Uterus (tissue), 4 donors: ENCODE results near the gene MAP3K1. TPM values are rescaled to one million over a fixed set of nuclear protein-coding genes. Genes with fewer than 3 reads are reported as not detected.

ENCODE experiments used
- DNase-seq, 2 donors: peaks; one replicate each; pipeline ENCODE4 v3.0.0-alpha.2; 2019 to 2020
- H3K27ac ChIP-seq, 2 donors: fragments of 200-600 bp; sonication (generic); 1 replicate in 1 of 2; 2 replicates in 1 of 2; pipeline ENCODE4 v1.5.1; 2016 to 2018
- H3K27me3 ChIP-seq, 2 donors: fragments of 200-600 bp; sonication (generic); one replicate each; pipeline ENCODE4 v1.5.1; 2018 to 2019; ENCODE audit warnings: control low read depth in 1 of 2
- H3K36me3 ChIP-seq, 2 donors: fragments of 200-600 bp; sonication (generic); one replicate each; pipeline ENCODE4 v1.5.1; 2019; ENCODE audit warnings: control low read depth in 1 of 2
- H3K4me1 ChIP-seq, 2 donors: fragments of 200-600 bp; sonication (generic); one replicate each; pipeline ENCODE4 v1.5.1; 2018 to 2019; ENCODE audit warnings: control low read depth in 1 of 2
- H3K4me3 ChIP-seq, 2 donors: fragments of 200-600 bp; sonication (generic); 1 replicate in 1 of 2; 2 replicates in 1 of 2; pipeline ENCODE4 v1.5.1; 2018 to 2019; ENCODE audit warnings: mild to moderate bottlenecking in 1 of 2
- H3K9me3 ChIP-seq, 2 donors: fragments of 200-600 bp; sonication (generic); one replicate each; pipeline ENCODE4 v1.5.1; 2019; ENCODE audit warnings: control low read depth in 1 of 2
- POLR2A ChIP-seq, 2 donors: fragments of 450-650 bp; IDR thresholded peaks; one replicate each; pipeline ENCODE4 v1.6.1; 2016; ENCODE audit warnings: antibody characterized with exemption in 2 of 2, mild to moderate bottlenecking in 1 of 2, moderate library complexity in 1 of 2
- intact Hi-C: fragments of 100-400 bp; cut with DNase I; formaldehyde crosslinking; loops from one replicate; pipeline ENCODE4 v1.15.1; 2023; ENCODE audit warnings: low total_unique reads
- total RNA-seq, 4 donors: library from RNA; depleted of rRNA in 3 of 4; stranded (reverse); fragments of >200 nt in 3 of 4; gene quantifications; one replicate each; pipeline versions ENCODE4 v1.1.0 to v1.2.4, GENCODE V29; 2014 to 2023
- TF ChIP-seq, protein P1 (sequence below), 4 experiments: fragments of 200-600 bp in 2 of 4; fragments of 450-650 bp in 2 of 4; sonication (generic) in 2 of 4; IDR thresholded peaks; one replicate each; pipeline ENCODE4 v1.5.1; 2016 to 2019; ENCODE audit warnings: antibody characterized with exemption in 4 of 4, mild to moderate bottlenecking in 2 of 4, moderate library complexity in 1 of 4
- donor health status: DM: yes; HTN: yes; CAD: no.

The MAP3K1 gene
- total RNA-seq, 4 donors from 2014 or later, result 9.0 to 95.3 (median 20.0) TPM

DNA sequence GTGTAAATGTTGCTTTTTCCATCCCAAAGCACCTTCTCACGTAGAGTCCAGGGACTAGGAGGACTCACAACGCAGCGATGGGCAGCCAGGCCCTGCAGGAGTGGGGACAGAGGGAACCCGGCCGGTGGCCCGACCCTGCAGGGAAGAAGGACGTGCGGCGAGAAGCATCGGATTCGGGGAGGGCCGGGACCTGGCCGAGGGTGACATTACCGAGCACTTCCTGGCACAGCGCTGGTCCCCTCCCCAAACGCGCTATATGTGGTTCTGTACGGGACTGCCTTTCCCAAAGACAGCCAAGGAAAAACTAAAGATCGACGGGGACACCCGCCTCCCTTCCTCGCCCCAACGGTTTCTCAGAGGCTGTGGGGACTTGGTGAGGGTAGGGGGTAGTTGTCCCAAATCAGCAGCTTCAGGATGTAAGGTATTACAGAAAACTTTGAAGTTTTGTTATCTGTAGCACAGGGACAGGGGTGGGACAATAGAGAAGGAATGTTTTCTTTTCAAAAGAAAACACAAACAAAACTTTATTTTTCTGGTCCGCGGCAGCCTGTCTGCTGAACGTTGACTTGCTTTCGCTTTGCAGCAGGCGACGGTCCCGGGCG, 887 bp upstream of the MAP3K1 start:
- Histone ChIP-seq H3K27me3 (no peaks in the 10 kb centered on the region), H3K27ac (peak overlapping the region; percentile 92), H3K36me3 (no peaks in the 10 kb centered on the region), H3K9me3 (no peaks in the 10 kb centered on the region), H3K4me1 (peaks cover 0 to 8% of the 10 kb centered on the region in 2 donors), H3K4me3 (peak overlapping the region; percentile 65 to 74)
- intact Hi-C loops, result no loop called here
- TF ChIP-seq POLR2A (IDR thresholded peaks at IDR 0.05), result no peak
- TF ChIP-seq, protein P1, sequence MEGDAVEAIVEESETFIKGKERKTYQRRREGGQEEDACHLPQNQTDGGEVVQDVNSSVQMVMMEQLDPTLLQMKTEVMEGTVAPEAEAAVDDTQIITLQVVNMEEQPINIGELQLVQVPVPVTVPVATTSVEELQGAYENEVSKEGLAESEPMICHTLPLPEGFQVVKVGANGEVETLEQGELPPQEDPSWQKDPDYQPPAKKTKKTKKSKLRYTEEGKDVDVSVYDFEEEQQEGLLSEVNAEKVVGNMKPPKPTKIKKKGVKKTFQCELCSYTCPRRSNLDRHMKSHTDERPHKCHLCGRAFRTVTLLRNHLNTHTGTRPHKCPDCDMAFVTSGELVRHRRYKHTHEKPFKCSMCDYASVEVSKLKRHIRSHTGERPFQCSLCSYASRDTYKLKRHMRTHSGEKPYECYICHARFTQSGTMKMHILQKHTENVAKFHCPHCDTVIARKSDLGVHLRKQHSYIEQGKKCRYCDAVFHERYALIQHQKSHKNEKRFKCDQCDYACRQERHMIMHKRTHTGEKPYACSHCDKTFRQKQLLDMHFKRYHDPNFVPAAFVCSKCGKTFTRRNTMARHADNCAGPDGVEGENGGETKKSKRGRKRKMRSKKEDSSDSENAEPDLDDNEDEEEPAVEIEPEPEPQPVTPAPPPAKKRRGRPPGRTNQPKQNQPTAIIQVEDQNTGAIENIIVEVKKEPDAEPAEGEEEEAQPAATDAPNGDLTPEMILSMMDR (IDR thresholded peaks at IDR 0.05), result no peak
- DNase-seq, result peak; percentile 16 to 18

DNA sequence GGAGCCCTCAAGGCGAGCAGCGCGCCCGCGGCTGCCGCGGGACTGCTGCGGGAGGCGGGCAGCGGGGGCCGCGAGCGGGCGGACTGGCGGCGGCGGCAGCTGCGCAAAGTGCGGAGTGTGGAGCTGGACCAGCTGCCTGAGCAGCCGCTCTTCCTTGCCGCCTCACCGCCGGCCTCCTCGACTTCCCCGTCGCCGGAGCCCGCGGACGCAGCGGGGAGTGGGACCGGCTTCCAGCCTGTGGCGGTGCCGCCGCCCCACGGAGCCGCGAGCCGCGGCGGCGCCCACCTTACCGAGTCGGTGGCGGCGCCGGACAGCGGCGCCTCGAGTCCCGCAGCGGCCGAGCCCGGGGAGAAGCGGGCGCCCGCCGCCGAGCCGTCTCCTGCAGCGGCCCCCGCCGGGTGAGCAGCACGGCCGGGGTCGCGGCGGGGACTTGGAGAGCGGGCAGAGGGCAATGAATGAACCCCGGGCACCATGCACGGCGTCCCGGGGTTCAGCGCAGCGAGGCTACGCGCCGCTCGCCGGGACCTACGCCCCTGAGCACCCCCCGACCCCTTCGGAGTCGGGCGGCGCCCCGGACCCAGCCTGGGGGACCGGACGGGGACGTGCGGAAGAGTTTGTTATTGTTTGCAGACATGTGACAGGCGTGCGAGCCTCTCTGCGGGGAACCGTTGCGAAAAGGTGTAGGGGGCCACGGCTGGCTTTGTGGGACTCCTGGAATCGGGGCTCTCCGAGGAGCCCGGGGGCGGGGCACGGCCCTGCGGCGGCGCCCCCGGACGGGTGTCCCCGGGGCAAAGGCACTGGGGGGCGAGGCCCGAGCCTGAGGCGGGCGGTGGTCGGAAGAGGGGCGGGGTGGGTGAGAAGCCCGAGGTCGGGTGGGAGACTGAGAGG, 553 bp downstream of the MAP3K1 start:
- H3K36me3 ChIP-seq, result no peaks in the 10 kb centered on the region
- peak overlapping the region; percentile 65 to 74 for H3K4me3 ChIP-seq
- H3K27me3 ChIP-seq, result no peaks in the 10 kb centered on the region
- H3K4me1 ChIP-seq, result peaks cover 0 to 8% of the 10 kb centered on the region in 2 donors
- peak; percentile 27 to 30 for DNase-seq
- H3K9me3 ChIP-seq, result no peaks in the 10 kb centered on the region
- H3K27ac ChIP-seq, result peak overlapping the region; percentile 92
- peak in 1 of 2 donors; percentile 7 for TF ChIP-seq POLR2A (IDR thresholded peaks at IDR 0.05)
- TF ChIP-seq, protein P1 (IDR thresholded peaks at IDR 0.05), result no peak
- intact Hi-C loops, result no loop called here

DNA sequence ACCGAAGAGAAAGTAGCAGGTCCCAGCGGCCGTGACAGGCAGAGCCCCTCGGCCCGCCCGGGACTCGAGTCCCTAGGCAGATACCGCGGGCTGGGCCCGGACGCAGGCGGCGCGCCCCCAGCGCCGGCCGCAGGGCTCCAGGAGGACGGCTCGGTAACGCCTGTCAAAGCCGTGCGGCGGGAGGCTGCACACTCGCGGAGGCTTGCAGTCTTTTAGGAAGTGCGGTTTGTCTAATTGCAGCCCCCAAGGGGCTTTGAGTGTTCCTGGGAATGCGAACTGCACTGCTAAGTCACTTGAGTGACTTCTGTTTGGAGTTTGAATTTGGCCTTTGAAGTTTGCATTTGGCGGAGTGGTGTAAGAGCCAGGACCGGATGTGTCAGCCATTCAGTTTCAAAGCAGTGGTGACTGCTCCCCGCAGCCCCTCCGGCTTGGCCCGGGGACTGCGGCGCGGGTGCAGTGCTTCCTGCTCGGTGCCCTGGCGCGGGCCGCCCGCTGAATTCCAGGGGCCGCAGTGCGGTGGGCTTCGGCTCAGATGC, 1.3 kb downstream of the MAP3K1 start:
- Histone ChIP-seq H3K36me3 (no peaks in the 10 kb centered on the region), H3K4me1 (peaks cover 0 to 8% of the 10 kb centered on the region in 2 donors), H3K9me3 (no peaks in the 10 kb centered on the region), H3K27me3 (no peaks in the 10 kb centered on the region), H3K4me3 (peak overlapping the region; percentile 65 to 74), H3K27ac (peak overlapping the region; percentile 92)
- peak; percentile 36 for DNase-seq
- no peak for TF ChIP-seq POLR2A (IDR thresholded peaks at IDR 0.05)
- TF ChIP-seq, protein P1 (IDR thresholded peaks at IDR 0.05), result peak in 1 of 4 experiments; percentile 13
- intact Hi-C loops, result no loop called here

DNA sequence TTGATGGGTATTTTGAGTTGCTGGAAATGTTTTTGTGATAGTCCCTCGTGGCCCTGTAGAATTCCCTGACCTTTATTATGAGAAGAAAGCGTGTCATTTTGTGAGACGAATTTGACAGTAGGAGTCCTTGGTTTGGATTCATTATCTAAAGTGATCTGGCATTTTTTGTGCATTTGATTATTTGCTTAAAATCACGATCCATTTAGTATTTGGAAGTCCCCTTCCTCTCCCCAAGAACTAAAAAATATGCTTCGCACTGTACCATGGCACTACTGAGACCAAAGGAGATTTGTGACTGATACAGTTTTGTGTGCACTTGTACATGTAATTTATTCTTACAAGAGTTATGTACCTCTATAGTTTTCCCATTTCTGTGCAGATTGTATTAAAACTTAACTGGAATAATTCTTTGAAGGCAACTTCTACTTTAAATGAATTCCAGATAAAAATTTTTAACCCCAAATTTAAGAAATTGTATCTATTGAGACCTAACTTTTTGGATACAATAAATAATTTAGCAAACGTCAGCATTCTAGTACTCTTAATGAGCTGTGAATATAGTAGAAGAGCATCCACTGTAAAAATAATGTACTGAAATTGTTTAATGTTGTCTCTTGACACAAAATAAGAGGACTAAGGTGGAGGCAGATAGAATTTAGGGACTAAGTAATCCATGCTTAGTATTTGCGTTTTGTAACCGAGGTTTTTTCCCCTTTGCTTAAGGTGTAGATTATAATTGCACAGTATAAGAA, 2.1 kb downstream of the MAP3K1 start:
- H3K36me3 ChIP-seq, result no peaks in the 10 kb centered on the region
- H3K4me3 ChIP-seq, result peak overlapping the region; percentile 65 to 74
- H3K27ac ChIP-seq, result peak overlapping the region in 1 of 2 donors; percentile 92
- H3K9me3 ChIP-seq, result no peaks in the 10 kb centered on the region
- H3K4me1 ChIP-seq, result peaks cover 0 to 8% of the 10 kb centered on the region in 2 donors
- TF ChIP-seq, protein P1 (IDR thresholded peaks at IDR 0.05), result no peak
- TF ChIP-seq POLR2A (IDR thresholded peaks at IDR 0.05), result no peak
- H3K27me3 ChIP-seq, result no peaks in the 10 kb centered on the region
- DNase-seq, result no peak
- intact Hi-C loops, result no loop called here
